GM19467 (cell line): ENCODE results near the gene EPO.

ENCODE experiments used
- ATAC-seq: cut with Tn5 transposase; IDR thresholded peaks from one replicate; pipeline ENCODE4 v1.9.1; 2021; ENCODE audit warnings: mild to moderate bottlenecking, moderate library complexity; ENCODE audit not compliant: unreplicated experiment

Gene EPO

DNA sequence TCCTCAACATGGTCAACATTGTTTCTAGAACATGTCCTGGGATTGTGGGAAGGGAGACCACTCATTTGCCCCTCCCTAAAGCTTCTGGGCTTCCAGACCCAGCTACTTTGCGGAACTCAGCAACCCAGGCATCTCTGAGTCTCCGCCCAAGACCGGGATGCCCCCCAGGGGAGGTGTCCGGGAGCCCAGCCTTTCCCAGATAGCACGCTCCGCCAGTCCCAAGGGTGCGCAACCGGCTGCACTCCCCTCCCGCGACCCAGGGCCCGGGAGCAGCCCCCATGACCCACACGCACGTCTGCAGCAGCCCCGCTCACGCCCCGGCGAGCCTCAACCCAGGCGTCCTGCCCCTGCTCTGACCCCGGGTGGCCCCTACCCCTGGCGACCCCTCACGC lies at the start of gene EPO:
EPO (plus strand) TSS at position 190 of the 392 bp plus-strand sequence. CDS start 513 bp downstream, outside the sequence.
- no peak for ATAC-seq

- no peak for ATAC-seq
These were observed 48.6 kb upstream of the EPO start for GRCh38 chr7:100671353-100672327.

- peak; percentile 50 for ATAC-seq
These were observed 46.8 kb upstream of the EPO start, which contains the start of gene GNB2 for GRCh38 chr7:100673302-100673941. Gene GNB2, plus strand, starts transcription at chr7:100673740. Its CDS starts 2,526 bp downstream, at chr7:100676266.

GRCh38 chr7:100673942-100674410 lies 46.3 kb upstream of the EPO start:
- ATAC-seq = no peak

DNA sequence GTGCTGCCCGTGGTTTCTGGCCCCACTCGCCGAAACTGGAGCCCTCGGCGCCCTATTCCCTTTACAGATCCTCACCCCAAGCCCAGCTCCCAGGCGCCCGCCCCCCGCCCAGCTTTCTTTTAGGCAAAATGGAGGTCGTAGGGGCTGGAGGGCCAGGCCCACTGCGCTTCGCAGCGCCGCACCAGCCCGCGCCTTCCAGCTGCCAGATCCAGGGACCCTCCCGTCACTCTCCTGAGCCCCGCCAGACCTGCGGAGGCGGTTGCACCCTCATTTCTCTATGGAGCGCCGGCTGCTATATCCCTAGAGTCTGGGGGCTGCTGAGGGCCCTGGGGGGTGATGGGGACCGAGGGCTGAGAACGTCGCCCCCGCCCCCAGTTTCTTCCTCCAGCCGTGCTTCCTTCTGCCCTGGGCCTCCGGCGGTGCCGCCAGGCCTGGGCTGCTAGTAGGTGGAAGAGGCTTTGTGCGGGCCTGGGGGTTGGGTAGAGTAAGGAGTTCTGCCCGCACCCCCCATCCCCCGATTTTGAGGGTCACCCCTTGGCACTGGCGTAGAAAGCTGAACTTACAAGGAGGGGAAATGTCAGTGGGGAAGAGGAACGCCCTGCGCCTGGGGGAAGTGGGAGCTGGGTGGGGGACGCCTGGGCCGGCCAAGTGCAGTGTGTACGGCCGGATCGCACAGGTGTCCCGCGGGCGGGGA lies 45.7 kb upstream of the EPO start:
- ATAC-seq = no peak

DNA sequence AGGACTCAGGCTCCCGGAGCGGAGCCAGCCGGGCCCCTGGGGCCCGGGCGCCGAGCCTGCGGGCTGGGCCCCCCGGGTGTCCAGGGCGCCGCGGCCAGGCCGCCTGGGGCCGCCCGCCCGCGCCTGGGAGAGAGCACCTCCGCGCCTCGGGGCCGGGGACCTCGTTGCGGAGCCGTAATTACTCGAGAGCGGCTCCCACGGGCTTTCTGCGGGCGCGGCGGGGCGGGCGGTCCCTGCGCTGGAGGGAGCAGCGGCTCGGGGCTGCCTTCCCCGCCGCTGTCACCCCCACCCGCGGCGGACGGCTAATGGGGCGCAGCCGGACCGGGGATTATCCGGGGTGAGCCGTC lies 45.2 kb upstream of the EPO start:
- peak; percentile 1 for ATAC-seq

GRCh38 chr7:100675581-100676350 lies 44.5 kb upstream of the EPO start:
- ATAC-seq = peak; percentile 33

DNA sequence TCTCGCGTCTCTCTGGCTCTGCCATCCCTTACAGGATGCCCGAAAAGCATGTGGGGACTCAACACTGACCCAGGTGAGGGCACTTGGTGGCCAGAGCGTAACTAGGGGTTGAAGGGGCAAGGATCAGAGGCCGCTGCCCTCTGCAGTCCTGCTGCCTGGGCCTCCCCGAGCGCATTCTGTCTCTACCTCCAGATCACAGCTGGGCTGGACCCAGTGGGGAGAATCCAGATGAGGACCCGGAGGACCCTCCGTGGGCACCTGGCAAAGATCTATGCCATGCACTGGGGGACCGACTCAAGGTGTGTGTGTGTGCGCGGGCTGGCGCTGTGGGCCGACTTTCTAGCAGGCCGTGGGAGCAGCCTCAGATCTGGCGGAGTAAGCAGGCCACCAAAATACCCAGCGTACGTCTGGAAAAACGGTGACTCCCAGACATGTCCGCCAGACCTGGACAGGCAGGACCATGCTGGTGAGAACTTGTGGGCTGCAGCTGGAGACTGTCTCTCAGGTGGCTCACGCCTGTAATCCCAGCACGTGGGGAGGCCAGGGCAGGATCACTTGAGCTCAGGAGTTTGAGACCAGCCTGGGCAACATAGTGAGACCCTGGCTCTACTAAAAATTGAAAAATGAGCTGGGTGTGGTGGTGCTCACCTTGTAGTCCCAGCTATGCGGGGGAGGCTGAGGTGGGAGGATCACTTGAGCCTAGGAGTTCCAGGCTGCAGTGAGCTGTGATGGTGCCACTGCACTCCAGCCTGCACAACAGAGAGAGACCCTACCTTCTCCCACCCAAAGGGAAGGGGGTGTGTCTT lies 43.6 kb upstream of the EPO start:
- ATAC-seq = no peak

GRCh38 chr7:100677308-100678267 lies 42.7 kb upstream of the EPO start:
- no peak for ATAC-seq

- no peak for ATAC-seq
These were observed 41.8 kb upstream of the EPO start for GRCh38 chr7:100678291-100678984.

DNA sequence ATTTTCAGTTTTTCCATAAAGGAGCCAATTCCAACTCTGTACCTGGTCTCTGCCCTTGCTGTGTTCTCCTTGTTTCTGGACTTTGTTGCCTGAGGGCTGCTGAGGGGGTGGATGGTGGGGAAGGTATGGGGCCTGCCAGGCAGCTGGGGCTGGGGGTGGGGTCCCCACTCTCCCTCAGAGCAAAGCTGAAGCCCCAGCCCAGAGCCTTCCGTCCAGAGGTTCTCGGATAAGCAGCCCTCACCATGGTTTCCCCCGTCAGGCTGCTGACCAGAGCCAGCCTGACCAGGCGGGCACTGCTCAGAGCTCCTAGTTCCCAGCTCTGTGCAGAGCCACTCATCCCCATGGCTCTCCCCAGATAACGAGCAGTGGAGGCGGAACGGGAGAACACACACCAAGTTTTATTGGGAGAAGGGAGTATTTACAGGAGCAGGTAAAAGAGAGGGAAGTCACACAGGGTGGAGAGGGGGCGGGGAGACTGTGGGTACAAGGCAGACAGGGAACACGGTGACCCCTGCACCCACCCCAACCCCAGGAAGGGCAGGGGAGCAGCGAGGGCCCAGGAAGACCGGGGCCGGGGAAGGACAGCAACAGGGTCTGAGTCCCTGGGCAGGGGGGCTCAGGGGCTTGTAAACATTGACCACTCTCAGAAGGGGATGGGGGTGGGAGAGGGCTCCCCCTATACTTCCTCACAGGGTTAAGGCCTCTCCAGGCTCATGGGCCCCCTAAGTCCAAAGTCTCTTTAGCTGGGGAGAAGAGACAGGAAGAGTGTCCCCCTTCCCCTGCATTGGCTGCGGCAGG lies 40.9 kb upstream of the EPO start:
- ATAC-seq = no peak

- no peak for ATAC-seq
These were observed 40.2 kb upstream of the EPO start for GRCh38 chr7:100679927-100680575.

DNA sequence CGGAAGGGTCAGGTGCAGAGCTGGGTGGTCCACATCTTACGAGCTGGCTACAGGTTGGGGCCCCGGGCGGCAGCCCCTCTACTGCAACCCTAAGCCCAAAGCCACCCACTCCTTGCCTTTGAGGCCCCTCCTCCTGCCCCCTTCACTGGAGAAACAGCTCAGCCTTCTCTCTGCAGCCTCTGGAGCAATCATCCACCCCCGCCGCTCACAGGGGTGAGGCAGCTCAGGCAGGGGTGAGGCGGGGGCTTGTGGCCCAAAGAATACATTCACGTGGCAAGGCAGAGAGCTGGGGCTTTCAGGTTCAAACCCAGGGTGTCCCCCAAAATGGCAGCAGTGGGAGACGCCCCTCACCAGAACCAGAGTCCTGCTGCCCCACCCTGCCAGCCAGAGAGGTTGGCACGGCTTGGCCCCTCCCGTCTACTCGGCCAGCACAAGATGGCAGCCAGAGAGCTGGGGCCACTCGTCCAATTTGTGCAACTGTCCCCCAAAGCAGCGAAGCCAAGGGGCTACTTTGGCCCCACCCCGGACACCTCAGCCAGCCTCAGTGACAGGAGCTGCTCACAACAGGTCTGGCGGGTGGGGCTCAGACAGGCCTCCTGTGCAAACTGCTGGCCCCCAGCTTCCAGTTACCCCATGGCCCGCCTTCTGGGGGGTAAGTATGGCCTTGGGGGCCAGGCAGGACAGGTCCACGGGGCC lies 39.5 kb upstream of the EPO start:
- no peak for ATAC-seq

- no peak for ATAC-seq
These were observed 38.6 kb upstream of the EPO start for GRCh38 chr7:100681491-100682227.

- no peak for ATAC-seq
These were observed 38.0 kb upstream of the EPO start for GRCh38 chr7:100682228-100682741.
